CD4-positive, alpha-beta T cell treated with Interleukin-4 for 1 hour (primary cell): ENCODE measurements around the gene ZHX3.

Experiments
- DNase-seq, 2 donors: peaks; one replicate each; pipeline ENCODE4 v3.0.0-alpha.2; 2020 to 2022

ZHX3 gene

DNA sequence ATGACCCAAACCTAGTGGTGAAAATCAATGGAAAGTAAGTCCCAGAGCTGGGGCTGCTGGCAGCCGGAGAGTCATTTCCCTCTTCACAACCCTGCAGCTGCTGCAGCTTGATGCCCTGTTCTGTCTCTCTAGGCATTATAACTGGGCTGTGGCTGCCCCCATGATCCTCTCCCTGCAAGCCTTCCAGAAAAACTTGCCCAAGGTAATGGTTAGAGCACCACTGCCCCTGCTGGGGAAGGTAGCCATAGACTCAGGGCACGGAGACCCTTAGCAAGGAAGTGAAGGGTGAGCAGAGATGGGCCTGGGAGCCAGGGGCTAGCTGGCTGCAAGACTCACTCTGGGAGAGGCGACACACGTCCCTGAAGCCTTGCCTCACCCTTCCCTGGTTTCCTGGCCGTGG lies 35.1 kb upstream of the ZHX3 start:
- DNase-seq = no peak

GRCh38 chr20:41352106-41352505 lies 34.6 kb upstream of the ZHX3 start:
- DNase-seq = no peak

DNA sequence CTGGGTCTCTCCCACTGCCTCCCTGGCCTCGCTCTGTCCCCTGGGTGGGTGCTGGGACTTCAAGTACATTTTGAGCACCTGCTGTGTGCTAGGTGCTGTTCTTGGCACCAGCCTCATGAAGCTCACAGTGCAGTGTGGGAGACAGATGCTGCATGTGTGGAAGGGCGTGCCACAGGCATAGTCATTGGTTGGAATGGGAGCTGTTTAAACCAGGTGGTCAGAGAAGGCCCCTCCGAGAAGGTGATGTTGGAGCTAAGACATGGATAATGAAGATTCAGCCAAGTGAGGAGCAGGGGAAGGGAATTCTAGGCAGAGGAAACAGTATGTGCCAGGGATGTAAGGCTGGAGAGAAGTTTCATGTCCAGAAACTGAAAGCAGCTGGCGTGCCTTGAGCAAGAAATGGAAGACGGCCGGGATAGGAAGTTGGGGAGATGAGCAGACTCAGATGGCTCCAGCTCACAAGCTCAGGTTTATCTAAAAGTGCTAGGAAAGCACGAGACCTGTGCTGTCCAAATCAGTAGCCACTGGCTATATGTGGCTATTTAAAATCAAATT lies 33.0 kb upstream of the ZHX3 start:
- no peak for DNase-seq

- DNase-seq = no peak
Observed at GRCh38 chr20:41349943-41350342, 32.4 kb upstream of the ZHX3 start.

DNA sequence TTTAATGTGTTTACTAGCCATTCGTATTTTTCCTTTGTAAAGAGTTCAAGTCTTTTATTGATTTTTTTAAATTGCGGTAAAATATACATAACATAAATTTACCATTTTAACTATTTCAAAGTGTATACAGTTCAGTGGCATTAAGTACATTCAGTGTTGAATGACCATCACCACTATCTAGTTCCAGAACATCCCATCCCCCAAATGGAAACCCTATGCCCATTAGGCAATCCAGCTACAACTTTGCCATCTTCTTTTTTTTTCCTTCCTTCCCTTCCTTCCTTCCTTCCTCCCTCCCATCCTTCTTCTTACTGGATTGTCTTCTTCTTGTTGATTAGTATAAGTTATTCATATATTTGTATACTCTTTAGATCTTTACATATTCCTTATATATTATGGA lies 31.7 kb upstream of the ZHX3 start:
- DNase-seq = no peak

- no peak for DNase-seq
Observed at GRCh38 chr20:41348430-41349172, 31.1 kb upstream of the ZHX3 start.

GRCh38 chr20:41347523-41348429 lies 30.2 kb upstream of the ZHX3 start:
- DNase-seq = no peak

GRCh38 chr20:41345729-41346067 lies 28.2 kb upstream of the ZHX3 start:
- DNase-seq = no peak

DNA sequence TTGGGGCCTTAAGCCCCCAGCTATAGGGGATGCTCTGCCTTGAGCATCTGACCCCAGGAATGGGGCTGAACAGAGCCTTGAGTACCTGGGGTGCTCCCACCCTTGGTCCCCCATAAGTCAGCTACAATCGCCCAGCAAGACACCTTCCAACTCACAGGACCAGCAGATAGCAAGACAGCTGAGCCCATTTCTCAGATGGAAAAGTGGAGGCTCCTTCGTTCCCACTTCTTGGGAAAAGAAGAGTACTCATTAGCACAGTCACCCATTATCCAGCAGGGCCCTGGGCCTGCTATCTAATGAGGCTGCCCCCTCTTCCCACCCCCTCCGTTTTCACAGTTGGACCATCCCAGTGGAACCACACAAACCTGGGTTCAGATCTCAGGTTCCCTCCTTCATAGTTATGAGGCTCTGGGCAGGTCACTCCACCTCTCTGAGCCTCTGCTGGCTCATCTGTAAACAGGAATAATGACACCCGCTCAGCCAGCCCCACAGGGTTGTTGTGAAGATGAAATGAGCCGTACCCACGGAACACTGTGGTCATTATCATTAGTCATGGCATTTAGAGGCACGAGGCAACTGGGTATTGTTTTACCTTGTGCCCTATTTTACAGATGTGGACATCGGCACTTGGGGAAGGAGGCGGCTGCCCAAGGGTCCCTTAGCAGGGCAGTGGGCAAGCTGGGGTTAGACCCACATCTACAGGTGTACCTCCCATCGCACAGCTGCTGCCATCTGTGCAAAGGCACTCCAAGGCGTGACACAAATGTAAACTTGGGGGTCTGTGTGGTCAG lies 27.6 kb upstream of the ZHX3 start:
- DNase-seq = no peak

- DNase-seq = no peak
Observed at GRCh38 chr20:41344477-41344876, 26.9 kb upstream of the ZHX3 start.

DNA sequence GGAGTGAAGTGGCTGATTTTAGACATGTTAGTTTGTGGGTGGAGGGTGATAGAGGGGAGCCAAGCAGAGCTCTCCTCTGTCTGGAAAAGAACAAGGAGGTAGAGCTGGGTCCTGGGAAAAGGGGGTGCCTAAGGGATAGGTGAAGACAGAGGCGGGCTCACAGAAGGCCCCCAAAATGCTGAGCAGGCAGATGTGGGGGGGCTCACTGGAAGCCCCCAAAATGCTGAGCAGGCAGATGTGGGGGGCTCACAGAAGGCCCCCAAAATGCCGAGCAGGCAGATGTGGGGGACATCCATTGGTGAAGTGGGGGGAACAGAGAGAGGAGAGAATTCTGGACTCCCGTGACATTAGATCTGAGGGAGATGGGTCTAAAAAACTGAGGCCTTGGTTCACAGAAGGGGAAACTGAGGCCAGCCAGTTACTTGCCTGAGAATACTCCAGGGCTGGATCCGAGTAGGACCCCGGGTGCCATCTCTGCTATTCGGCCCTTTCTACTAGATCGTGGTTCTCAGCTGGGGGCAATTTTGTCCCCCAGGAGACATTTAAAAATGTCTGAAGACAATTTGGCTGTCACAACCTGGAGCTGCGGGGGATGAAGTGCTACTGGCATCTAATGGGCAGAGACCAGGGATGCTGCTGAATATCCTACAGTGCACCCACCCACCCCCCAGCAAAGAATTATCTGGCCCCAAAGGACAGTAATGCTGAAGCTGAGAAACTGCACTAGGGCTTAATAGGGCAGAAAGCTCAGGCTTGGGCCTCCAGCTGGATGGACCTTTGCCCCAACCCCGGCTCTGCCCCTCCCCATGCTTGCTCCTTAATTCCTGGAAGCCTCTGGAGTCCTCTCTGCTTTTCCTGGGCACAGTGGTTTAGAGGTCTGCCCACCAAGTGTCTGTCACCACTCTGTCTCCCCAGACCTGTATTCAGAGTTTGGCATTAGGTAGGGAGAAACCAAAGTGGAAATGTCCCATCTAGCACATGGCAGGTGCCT lies 25.2 kb upstream of the ZHX3 start:
- DNase-seq = no peak

GRCh38 chr20:41340327-41341055 lies 23.0 kb upstream of the ZHX3 start, which contains the start of gene LPIN3:
LPIN3 (plus strand) TSS chr20:41340821; CDS start chr20:41345804, 4,983 bp downstream.
- peak; percentile 51 to 64 for DNase-seq

DNA sequence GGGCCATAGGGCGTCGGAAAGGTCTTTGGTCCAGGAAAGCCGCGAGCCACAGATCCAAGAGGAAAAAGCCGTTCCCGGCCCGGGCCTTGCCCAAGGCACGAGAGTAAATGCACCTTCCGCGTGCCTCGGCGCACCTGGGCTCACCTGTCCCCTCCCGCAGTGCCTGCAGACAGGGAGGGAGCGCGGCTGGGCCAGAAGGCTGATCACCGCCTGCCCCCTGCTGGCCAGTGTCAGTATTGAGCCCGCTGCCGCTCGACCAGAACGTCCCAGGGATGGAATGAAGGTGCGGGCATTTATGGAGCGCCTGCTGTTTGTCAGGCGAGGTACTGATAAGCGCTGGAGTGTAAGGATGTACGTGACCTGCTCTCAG lies 22.4 kb upstream of the ZHX3 start:
- peak; percentile 83 to 84 for DNase-seq

DNA sequence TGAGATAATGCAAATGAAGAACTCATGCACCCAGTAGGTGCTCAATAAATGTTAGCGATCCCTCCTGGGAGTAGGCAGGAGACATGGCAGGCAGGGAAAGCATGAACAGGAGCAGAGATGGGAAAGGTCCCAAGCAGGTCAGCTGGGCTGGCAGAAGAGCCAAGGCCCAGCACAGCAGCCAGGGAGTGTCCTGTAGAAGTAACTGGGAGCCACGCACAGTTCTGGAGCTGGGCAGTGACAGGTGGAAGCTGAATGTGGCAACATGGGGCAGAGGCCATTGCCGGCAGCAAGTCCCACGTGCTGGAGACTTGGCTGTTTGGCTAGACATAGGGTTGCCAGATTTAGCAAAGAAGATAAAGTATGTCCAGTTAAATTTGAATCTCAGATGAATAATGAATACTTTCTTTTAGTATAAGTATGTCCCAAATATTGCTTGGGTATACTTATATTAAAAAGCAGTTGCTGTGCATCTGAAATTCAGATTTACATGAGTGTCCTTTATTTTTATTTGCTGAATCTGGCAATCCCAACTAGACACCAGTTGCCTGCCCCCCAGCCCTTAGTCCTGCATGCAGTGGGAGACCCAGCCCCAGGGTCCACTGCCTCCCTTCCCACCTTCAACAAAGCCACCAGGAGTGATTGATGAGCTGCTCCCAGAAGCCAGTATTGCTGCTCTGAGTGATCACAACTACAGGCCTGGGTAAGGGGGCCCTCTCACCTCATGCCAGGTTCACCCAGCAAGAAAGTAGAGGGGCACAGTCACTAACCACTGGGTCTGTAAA lies 19.4 kb upstream of the ZHX3 start:
- DNase-seq = no peak

- no peak for DNase-seq
Observed at GRCh38 chr20:41335591-41335990, 18.1 kb upstream of the ZHX3 start.

GRCh38 chr20:41334443-41335421 lies 17.2 kb upstream of the ZHX3 start:
- DNase-seq = no peak

GRCh38 chr20:41334036-41334435 lies 16.5 kb upstream of the ZHX3 start:
- DNase-seq = no peak

DNA sequence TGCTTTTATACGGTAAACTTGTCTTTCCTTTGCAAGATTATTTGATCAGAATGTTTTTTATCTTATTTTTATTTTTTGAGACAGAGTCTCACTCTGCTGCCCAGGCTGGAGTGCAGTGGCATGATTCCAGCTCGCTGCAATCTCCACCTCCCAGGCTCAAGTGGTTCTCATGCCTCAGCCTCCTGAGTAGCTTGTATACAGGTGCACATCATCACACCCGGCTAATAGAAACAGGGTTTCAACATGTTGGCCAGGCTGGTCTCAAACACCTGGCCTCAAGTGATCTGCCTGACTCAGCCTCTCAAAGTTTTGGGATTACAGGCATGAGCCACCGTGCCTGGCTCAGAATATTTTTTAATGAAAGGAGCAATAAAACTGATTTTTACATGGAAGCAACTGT lies 14.2 kb upstream of the ZHX3 start:
- no peak for DNase-seq

DNA sequence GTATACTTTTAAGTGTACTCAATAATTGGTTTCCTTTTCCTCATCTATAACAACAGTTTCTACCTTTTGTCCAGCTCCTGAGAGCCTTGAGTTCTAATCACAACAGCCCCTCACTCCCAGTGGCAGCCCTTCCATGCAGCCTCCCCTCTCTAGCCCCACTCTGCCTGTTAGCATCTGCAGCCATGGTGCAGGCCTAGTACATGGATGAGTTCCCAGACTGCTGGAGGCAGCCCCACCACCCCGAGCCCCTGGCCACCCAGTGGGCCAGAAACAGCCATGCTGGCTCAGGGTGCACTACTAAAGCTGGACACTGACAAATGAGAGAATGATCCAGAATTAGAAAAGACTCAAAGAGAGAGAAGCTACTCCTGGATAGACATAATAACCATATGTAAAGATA lies 13.4 kb upstream of the ZHX3 start:
- DNase-seq = no peak
